ENCODE results near the gene ZNF593OS.

Gene ZNF593OS

GRCh38 chr1:26126321-26127084 lies 45.1 kb downstream of the ZNF593OS start:
- DNase-seq (ENCODE audit: low read depth), result no peak

- DNase-seq (ENCODE audit: low read depth), result no peak
Measured at GRCh38 chr1:26125946-26126320, 45.7 kb downstream of the ZNF593OS start.

DNA sequence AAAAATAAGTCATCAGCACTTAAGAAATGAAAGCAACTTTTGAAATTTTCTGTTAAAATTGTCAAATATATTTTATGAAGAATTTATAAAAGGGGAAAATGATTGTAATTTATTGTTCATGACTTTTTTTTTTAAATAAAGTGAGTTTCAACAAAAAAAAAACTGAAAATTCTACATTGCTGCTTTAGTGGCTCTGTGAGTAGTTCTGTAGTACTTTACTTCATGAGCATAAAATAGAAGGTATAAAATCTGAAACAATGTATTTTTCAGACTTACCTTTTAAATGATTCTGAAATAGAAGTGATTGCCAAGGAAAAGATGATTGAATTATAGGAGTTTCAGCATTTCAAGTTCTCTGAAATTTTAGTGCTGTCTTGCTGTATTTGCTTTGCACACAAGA lies 46.2 kb downstream of the ZNF593OS start:
- DNase-seq (ENCODE audit: low read depth), result no peak

DNA sequence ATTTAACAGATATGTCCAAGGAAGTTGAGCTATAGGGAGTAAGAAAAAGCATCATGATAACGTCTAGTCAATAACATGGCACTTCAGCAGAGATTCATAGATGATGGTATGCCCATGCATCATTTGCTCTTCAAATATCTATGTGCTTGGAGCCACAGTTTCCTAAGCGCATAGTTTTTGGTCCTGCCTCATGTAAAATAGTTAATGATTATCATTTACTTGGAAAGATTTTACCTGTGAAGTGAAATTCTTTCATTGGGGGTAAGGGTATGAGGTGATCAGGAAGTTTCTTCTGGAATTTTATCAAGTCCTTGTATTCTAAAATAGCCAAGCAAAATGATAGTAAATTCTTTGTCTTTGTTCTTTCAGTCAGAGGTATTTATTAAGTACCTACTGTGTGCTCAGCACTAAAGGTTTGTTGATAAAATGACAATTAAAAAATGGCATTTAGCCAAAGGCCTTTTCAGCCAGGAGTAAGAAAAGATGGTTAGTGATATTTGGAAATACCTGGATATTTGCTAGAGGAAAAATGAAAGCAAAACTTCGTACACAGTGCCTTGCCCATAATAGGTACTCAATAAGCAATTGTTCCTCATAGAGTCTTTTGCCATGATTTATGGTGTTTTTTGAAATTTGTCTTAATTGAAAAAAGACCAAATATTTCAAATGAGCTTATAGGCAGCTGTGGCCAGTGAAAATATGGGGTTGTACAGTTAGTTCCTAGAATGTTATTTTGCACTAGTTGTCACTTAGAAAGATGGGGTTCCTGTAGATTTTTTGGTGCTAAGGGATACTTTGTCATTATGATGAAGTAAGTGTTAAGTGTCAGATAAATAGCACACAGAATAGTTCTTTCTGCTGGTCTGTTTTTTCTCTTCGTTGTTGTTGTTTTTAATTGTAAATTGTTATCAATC lies 47.0 kb downstream of the ZNF593OS start:
- DNase-seq (ENCODE audit: low read depth), result no peak

- DNase-seq (ENCODE audit: low read depth), result peak; percentile 74
Measured at GRCh38 chr1:26122988-26123973, 48.4 kb downstream of the ZNF593OS start.

- peak; percentile 43 for DNase-seq (ENCODE audit: low read depth)
Measured at GRCh38 chr1:26121854-26122773, 49.5 kb downstream of the ZNF593OS start.

GRCh38 chr1:26119892-26120608 lies 51.6 kb downstream of the ZNF593OS start:
- no peak for DNase-seq (ENCODE audit: low read depth)

Data from ELR (cell line).